Fibroblast of lung (primary cell): ENCODE results near the gene SLC6A11. TPM values are rescaled to one million over a fixed set of nuclear protein-coding genes. Genes with fewer than 3 reads are reported as not detected.

Experiments
- DNase-seq, 2 donors: peaks; one replicate each; pipeline versions ENCODE4 v3.0.0 to v3.0.0-alpha.2; 2010; ENCODE audit warnings: low read depth in 2 of 2
- H2AFZ ChIP-seq: 2 replicates; pipeline ENCODE4 v1.5.1; 2012; ENCODE audit warnings: low read length, control low read depth, inconsistent platforms
- H3K27ac ChIP-seq: 2 replicates; pipeline ENCODE4 v1.5.1; 2011; ENCODE audit warnings: low read length, control low read depth; ENCODE audit not compliant: insufficient read depth
- H3K27me3 ChIP-seq: 2 replicates; pipeline ENCODE4 v1.5.1; 2011; ENCODE audit warnings: mild to moderate bottlenecking, low read length; ENCODE audit not compliant: control insufficient read depth, insufficient read depth
- H3K36me3 ChIP-seq: 2 replicates; pipeline ENCODE4 v1.5.1; 2011; ENCODE audit warnings: low read length; ENCODE audit not compliant: control insufficient read depth, insufficient read depth
- H3K4me1 ChIP-seq: 2 replicates; pipeline ENCODE4 v1.5.1; 2011; ENCODE audit warnings: low read length; ENCODE audit not compliant: control insufficient read depth, insufficient read depth; ENCODE audit errors: extremely low read depth
- H3K4me2 ChIP-seq: 2 replicates; pipeline ENCODE4 v1.5.1; 2011; ENCODE audit warnings: low read length, control low read depth; ENCODE audit not compliant: insufficient read depth; ENCODE audit errors: extremely low read depth
- H3K4me3 ChIP-seq, 4 experiments: fragments of 200-600 bp in 1 of 4; sonication (generic) in 1 of 4; replicated peaks in 1 of 4; 2 replicates each; pipeline ENCODE4 v1.5.1; 2011 to 2016; ENCODE audit warnings: low read length in 4 of 4, low read depth in 3 of 4, mild to moderate bottlenecking in 3 of 4, control low read depth in 2 of 4, inconsistent platforms in 1 of 4, mixed read lengths in 1 of 4; ENCODE audit not compliant: insufficient read depth in 1 of 4; ENCODE audit errors: control extremely low read depth in 1 of 4
- H3K79me2 ChIP-seq: 2 replicates; pipeline ENCODE4 v1.5.1; 2012; ENCODE audit warnings: mild to moderate bottlenecking, low read length, inconsistent platforms; ENCODE audit not compliant: control insufficient read depth, insufficient read depth
- H3K9ac ChIP-seq: 2 replicates; pipeline ENCODE4 v1.5.1; 2011; ENCODE audit warnings: mild to moderate bottlenecking, low read length, control low read depth; ENCODE audit not compliant: insufficient read depth
- H3K9me3 ChIP-seq: 2 replicates; pipeline ENCODE4 v1.5.1; 2012; ENCODE audit warnings: low read depth, low read length; ENCODE audit not compliant: control insufficient read depth, insufficient read depth
- H4K20me1 ChIP-seq: 2 replicates; pipeline ENCODE4 v1.5.1; 2011; ENCODE audit warnings: low read length; ENCODE audit not compliant: control insufficient read depth, insufficient read depth; ENCODE audit errors: extremely low read depth
- EZH2 ChIP-seq: IDR thresholded peaks from 2 replicates; pipeline ENCODE4 v1.5.1; 2012; ENCODE audit warnings: low read length, control low read depth, mild to moderate bottlenecking; ENCODE audit errors: missing control alignments
- polyA plus RNA-seq, 2 donors: library from polyadenylated mRNA; depleted of rRNA in 1 of 2; stranded (reverse) in 1 of 2; unstranded in 1 of 2; fragments of >200 nt; gene quantifications; 2 replicates each; pipeline ENCODE4 v1.2.1, GENCODE V29; 2011 to 2012; ENCODE audit warnings: missing spikeins in 1 of 2
- total RNA-seq: library from RNA; depleted of rRNA; stranded (reverse); fragments of >200 nt; gene quantifications from 2 replicates; pipeline ENCODE4 v1.2.1, GENCODE V29; 2014
- TF ChIP-seq, protein P1 (sequence below), 2 donors: IDR thresholded peaks in 1 of 2; conservative IDR thresholded peaks in 1 of 2; 1 replicate in 1 of 2; 2 replicates in 1 of 2; pipeline ENCODE4 v1.5.1; 2011 to 2012; ENCODE audit warnings: low read length in 2 of 2, control low read depth in 1 of 2, inconsistent platforms in 1 of 2, low read depth in 1 of 2, mild to moderate bottlenecking in 1 of 2

SLC6A11 gene
- total and polyA plus RNA-seq, 2 donors (not counting 1 experiment from before 2014, with no cell fraction given), result 0.05 TPM; not detected in 1

DNA sequence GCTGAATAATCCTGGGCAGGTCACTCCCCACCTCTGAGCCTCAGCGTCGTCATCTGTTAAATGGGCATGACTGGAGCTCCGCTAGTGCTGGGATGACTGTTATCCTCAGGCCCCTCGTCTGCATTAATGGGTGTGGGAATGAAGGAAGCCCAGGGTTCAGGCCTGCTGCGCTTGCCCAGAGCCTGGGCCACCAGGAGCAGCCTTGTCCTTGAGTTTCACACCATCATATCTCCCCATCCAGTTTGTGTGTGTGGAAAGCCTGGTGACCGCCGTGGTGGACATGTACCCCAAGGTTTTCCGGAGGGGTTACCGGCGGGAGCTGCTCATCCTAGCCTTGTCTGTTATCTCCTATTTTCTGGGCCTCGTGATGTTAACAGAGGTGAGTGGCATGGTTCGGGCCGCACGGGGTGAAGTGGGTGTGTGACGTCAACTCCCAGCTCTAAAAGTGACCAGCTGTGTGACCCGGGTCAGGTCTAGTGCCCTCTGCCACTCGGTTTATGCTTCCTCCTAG is 113.0 kb downstream of the SLC6A11 start:
- H3K27ac ChIP-seq, result no peak overlapping the region
- H3K79me2 ChIP-seq, result no peaks in the 10 kb centered on the region

DNA sequence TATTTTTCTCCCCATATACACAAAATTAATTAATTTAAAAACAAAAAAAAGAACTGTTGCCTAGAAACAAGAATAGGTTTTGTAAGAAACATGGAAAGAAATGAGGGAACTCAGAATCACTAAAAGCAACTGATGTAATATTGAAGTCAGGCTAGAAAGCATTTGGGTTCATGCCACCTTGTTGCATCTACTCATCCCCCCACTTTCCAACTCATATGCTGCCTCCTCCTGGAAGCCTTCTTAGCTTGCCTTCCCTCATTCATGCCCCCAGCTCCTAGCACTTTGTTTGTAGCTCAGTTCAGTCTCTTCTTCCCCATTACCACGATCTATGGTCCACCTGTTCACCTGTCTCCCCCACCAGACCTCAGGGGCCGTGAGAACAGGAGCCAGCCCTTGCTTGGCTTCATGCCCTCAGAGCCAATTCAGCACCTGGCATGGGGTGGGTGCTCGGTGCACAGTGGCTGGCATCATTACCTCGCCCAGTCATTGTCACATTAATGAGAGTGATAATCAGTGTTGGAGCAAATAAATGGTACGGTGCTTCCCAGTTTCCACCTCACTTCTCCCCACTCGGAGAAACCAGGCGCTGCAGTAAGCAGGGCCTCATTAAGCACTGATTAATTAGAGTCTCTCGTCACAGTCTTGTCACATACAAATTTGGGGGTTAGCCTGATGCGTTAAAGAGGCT is 114.1 kb downstream of the SLC6A11 start:
- H4K20me1 ChIP-seq, result no peaks in the 10 kb centered on the region
- H3K79me2 ChIP-seq, result no peaks in the 10 kb centered on the region
- no peak overlapping the region for H3K9ac ChIP-seq
- H3K4me3 ChIP-seq, result no peak overlapping the region
- no peak overlapping the region for H3K4me2 ChIP-seq
- TF ChIP-seq, protein P1, sequence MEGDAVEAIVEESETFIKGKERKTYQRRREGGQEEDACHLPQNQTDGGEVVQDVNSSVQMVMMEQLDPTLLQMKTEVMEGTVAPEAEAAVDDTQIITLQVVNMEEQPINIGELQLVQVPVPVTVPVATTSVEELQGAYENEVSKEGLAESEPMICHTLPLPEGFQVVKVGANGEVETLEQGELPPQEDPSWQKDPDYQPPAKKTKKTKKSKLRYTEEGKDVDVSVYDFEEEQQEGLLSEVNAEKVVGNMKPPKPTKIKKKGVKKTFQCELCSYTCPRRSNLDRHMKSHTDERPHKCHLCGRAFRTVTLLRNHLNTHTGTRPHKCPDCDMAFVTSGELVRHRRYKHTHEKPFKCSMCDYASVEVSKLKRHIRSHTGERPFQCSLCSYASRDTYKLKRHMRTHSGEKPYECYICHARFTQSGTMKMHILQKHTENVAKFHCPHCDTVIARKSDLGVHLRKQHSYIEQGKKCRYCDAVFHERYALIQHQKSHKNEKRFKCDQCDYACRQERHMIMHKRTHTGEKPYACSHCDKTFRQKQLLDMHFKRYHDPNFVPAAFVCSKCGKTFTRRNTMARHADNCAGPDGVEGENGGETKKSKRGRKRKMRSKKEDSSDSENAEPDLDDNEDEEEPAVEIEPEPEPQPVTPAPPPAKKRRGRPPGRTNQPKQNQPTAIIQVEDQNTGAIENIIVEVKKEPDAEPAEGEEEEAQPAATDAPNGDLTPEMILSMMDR (conservative IDR thresholded peaks at IDR 0.05 in 1 of 2, IDR thresholded peaks at IDR 0.05 in 1 of 2; ENCODE audit: low read depth in 1 of 2, low read length in 2 of 2), result no peak
- no peak for TF ChIP-seq EZH2
- no peaks in the 10 kb centered on the region for H3K4me1 ChIP-seq
- H3K36me3 ChIP-seq, result no peaks in the 10 kb centered on the region
- no peak overlapping the region for H3K27ac ChIP-seq
- H3K27me3 ChIP-seq, result peaks cover 2% of the 10 kb centered on the region
- H2AFZ ChIP-seq, result no peak overlapping the region
- no peak for DNase-seq
- no peaks in the 10 kb centered on the region for H3K9me3 ChIP-seq

More for the DNA sequence above, 113.0 kb downstream of the SLC6A11 start:
- Histone ChIP-seq H3K4me2 (no peak overlapping the region), H3K4me3 (no peak overlapping the region), H3K9ac (no peak overlapping the region), H4K20me1 (no peaks in the 10 kb centered on the region), H2AFZ (no peak overlapping the region), H3K4me1 (no peaks in the 10 kb centered on the region), H3K9me3 (no peaks in the 10 kb centered on the region), H3K27me3 (peaks cover 2% of the 10 kb centered on the region), H3K36me3 (no peaks in the 10 kb centered on the region)
- TF ChIP-seq EZH2, result no peak
- TF ChIP-seq, protein P1 (conservative IDR thresholded peaks at IDR 0.05 in 1 of 2, IDR thresholded peaks at IDR 0.05 in 1 of 2; ENCODE audit: low read depth in 1 of 2, low read length in 2 of 2), result no peak
- DNase-seq, result no peak

DNA sequence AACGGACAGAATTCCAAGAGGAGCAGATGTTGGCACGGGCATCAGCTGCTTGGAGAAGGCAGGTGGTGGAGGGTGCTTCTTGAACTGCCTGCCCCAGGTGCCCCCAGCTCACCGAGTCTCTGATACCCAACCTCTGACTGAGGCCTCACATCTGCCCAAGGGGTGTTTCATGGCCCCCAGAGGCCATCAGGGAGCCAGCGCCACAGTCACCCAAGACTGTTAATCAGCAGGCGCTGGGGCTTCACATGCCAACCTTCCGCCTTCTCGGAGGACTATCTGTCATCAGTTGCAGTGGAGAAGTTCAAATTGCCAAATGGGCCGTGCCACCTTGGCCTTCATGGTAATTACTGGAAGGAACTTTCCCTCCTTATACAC is 114.6 kb downstream of the SLC6A11 start:
- H3K4me1 ChIP-seq, result no peaks in the 10 kb centered on the region
- no peaks in the 10 kb centered on the region for H3K36me3 ChIP-seq
- H3K4me3 ChIP-seq, result no peak overlapping the region
- TF ChIP-seq EZH2, result no peak
- TF ChIP-seq, protein P1 (conservative IDR thresholded peaks at IDR 0.05 in 1 of 2, IDR thresholded peaks at IDR 0.05 in 1 of 2; ENCODE audit: low read depth in 1 of 2, low read length in 2 of 2), result no peak
- H3K4me2 ChIP-seq, result no peak overlapping the region
- no peaks in the 10 kb centered on the region for H3K9me3 ChIP-seq
- DNase-seq, result no peak
- H4K20me1 ChIP-seq, result no peaks in the 10 kb centered on the region
- no peak overlapping the region for H3K27ac ChIP-seq
- H2AFZ ChIP-seq, result no peak overlapping the region
- no peaks in the 10 kb centered on the region for H3K79me2 ChIP-seq
- peaks cover 2% of the 10 kb centered on the region for H3K27me3 ChIP-seq
- H3K9ac ChIP-seq, result no peak overlapping the region
